Astrocyte (in vitro differentiated cells and primary cell): ENCODE measurements around the gene MICAL2. TPM values are rescaled to one million over a fixed set of nuclear protein-coding genes. Genes with fewer than 3 reads are reported as not detected.

Experiments
- DNase-seq: peaks from one replicate; pipeline ENCODE4 v3.0.0-alpha.2; 2010; ENCODE audit warnings: low read depth
- FAIRE-seq: peaks from 2 replicates; lab custom pipeline; 2011; peaks lifted over from hg19 to GRCh38; lab: Jason Lieb, UNC
- H2AFZ ChIP-seq: 2 replicates; pipeline ENCODE4 v1.6.0; 2012; ENCODE audit warnings: low read depth, low read length, inconsistent platforms
- H3K27ac ChIP-seq: 2 replicates; pipeline ENCODE4 v1.5.1; 2011; ENCODE audit warnings: low read depth, low read length, inconsistent platforms
- H3K27me3 ChIP-seq: 2 replicates; pipeline ENCODE4 v1.6.0; 2011; ENCODE audit warnings: low read length, inconsistent platforms; ENCODE audit not compliant: insufficient read depth
- H3K36me3 ChIP-seq: 2 replicates; pipeline ENCODE4 v1.5.1; 2011; ENCODE audit warnings: low read length, inconsistent platforms; ENCODE audit not compliant: insufficient read depth
- H3K4me1 ChIP-seq: 2 replicates; pipeline ENCODE4 v1.5.1; 2011; ENCODE audit warnings: low read length, inconsistent platforms; ENCODE audit not compliant: insufficient read depth
- H3K4me2 ChIP-seq: 2 replicates; pipeline ENCODE4 v1.6.0; 2012; ENCODE audit warnings: low read length, inconsistent platforms
- H3K4me3 ChIP-seq: 2 replicates; pipeline ENCODE4 v1.5.1; 2011; ENCODE audit warnings: low read depth, mild to moderate bottlenecking, low read length, inconsistent platforms; ENCODE audit not compliant: insufficient read depth
- H3K79me2 ChIP-seq: 2 replicates; pipeline ENCODE4 v1.6.0; 2012; ENCODE audit warnings: mild to moderate bottlenecking, low read length, inconsistent platforms; ENCODE audit not compliant: insufficient read depth
- H3K9ac ChIP-seq: 2 replicates; pipeline ENCODE4 v1.6.0; 2012; ENCODE audit warnings: mild to moderate bottlenecking, low read length, inconsistent platforms
- H3K9me3 ChIP-seq: 2 replicates; pipeline ENCODE4 v1.5.1; 2012; ENCODE audit warnings: low read depth, mild to moderate bottlenecking, low read length, inconsistent platforms; ENCODE audit not compliant: insufficient read depth
- H4K20me1 ChIP-seq: 2 replicates; pipeline ENCODE4 v1.6.0; 2012; ENCODE audit warnings: low read length, inconsistent platforms; ENCODE audit not compliant: insufficient read depth
- H3K27ac Mint-ChIP-seq: one replicate; pipeline ENCODE4 v1.8.0; 2021; ENCODE audit warnings: mild to moderate bottlenecking, mixed read lengths; ENCODE audit not compliant: unreplicated experiment
- H3K27me3 Mint-ChIP-seq: one replicate; pipeline ENCODE4 v1.8.0; 2021; ENCODE audit warnings: low read depth, mixed read lengths; ENCODE audit not compliant: unreplicated experiment
- H3K36me3 Mint-ChIP-seq: one replicate; pipeline ENCODE4 v1.8.0; 2021; ENCODE audit warnings: low read depth, mixed read lengths; ENCODE audit not compliant: unreplicated experiment
- H3K4me1 Mint-ChIP-seq: one replicate; pipeline ENCODE4 v1.8.0; 2021; ENCODE audit warnings: low read depth, mixed read lengths; ENCODE audit not compliant: unreplicated experiment
- H3K4me3 Mint-ChIP-seq: one replicate; pipeline ENCODE4 v1.8.0; 2021; ENCODE audit warnings: mild to moderate bottlenecking, moderate library complexity, mixed read lengths; ENCODE audit not compliant: unreplicated experiment
- H3K9me3 Mint-ChIP-seq: one replicate; pipeline ENCODE4 v1.8.0; 2021; ENCODE audit warnings: mild to moderate bottlenecking, mixed read lengths; ENCODE audit not compliant: unreplicated experiment
- CTCF ChIP-seq: IDR thresholded peaks from 2 replicates; pipeline ENCODE4 v1.5.1; 2011; ENCODE audit warnings: low read depth, mild to moderate bottlenecking, inconsistent platforms, low read length, moderate library complexity; ENCODE audit not compliant: insufficient read depth
- EZH2 ChIP-seq: IDR thresholded peaks from 2 replicates; pipeline ENCODE4 v1.6.1; 2012; ENCODE audit warnings: mild to moderate bottlenecking, low read length, inconsistent platforms; ENCODE audit not compliant: insufficient read depth
- total RNA-seq: library from RNA; stranded (reverse); gene quantifications from 2 replicates; pipeline ENCODE4 v1.2.1, GENCODE V29; 2021

The MICAL2 gene
- total RNA-seq, 1 donor from 2014 or later = 357 TPM

GRCh38 chr11:12070446-12071267 lies 39.7 kb upstream of the MICAL2 start:
- Histone ChIP-seq H3K4me1 (peaks cover 37% of the 10 kb centered on the region), H3K27ac (no peak overlapping the region), H4K20me1 (no peaks in the 10 kb centered on the region), H3K9me3 (peaks cover 4% of the 10 kb centered on the region), H3K27me3 (no peaks in the 10 kb centered on the region), H3K79me2 (no peaks in the 10 kb centered on the region), H3K36me3 (no peaks in the 10 kb centered on the region), H2AFZ (no peak overlapping the region), H3K4me2 (no peak overlapping the region), H3K4me3 (no peak overlapping the region), H3K9ac (no peak overlapping the region)
- H3K36me3 Mint-ChIP-seq = peaks cover 4% of the 10 kb centered on the region
- H3K27ac Mint-ChIP-seq = no peak overlapping the region
- H3K9me3 Mint-ChIP-seq = peaks cover 13% of the 10 kb centered on the region
- TF ChIP-seq EZH2 = no peak
- no peak for TF ChIP-seq CTCF
- no peak overlapping the region for H3K4me3 Mint-ChIP-seq
- peaks cover 31% of the 10 kb centered on the region for H3K4me1 Mint-ChIP-seq
- DNase-seq = no peak
- H3K27me3 Mint-ChIP-seq = no peaks in the 10 kb centered on the region
- FAIRE-seq = no peak

- H3K36me3 ChIP-seq = no peaks in the 10 kb centered on the region
- Mint-ChIP-seq H3K27me3 (no peaks in the 10 kb centered on the region), H3K36me3 (peaks cover 4% of the 10 kb centered on the region), H3K9me3 (peaks cover 16% of the 10 kb centered on the region), H3K27ac (no peak overlapping the region), H3K4me1 (peaks cover 31% of the 10 kb centered on the region), H3K4me3 (no peak overlapping the region)
- H3K4me2 ChIP-seq = no peak overlapping the region
- DNase-seq (no peak), FAIRE-seq (no peak)
- H3K79me2 ChIP-seq = no peaks in the 10 kb centered on the region
- no peaks in the 10 kb centered on the region for H3K27me3 ChIP-seq
- no peak overlapping the region for H3K9ac ChIP-seq
- peaks cover 35% of the 10 kb centered on the region for H3K4me1 ChIP-seq
- peaks cover 4% of the 10 kb centered on the region for H3K9me3 ChIP-seq
- TF ChIP-seq EZH2 (no peak), CTCF (no peak)
- no peak overlapping the region for H3K27ac ChIP-seq
- H3K4me3 ChIP-seq = no peak overlapping the region
- no peaks in the 10 kb centered on the region for H4K20me1 ChIP-seq
- no peak overlapping the region for H2AFZ ChIP-seq
These were observed 38.8 kb upstream of the MICAL2 start for GRCh38 chr11:12071574-12071973.

- H3K27me3 Mint-ChIP-seq = no peaks in the 10 kb centered on the region
- peaks cover 35% of the 10 kb centered on the region for H3K4me1 ChIP-seq
- H3K4me1 Mint-ChIP-seq = peaks cover 31% of the 10 kb centered on the region
- DNase-seq (no peak), FAIRE-seq (no peak)
- H3K9ac ChIP-seq = no peak overlapping the region
- H3K9me3 ChIP-seq = peaks cover 4% of the 10 kb centered on the region
- no peaks in the 10 kb centered on the region for H3K27me3 ChIP-seq
- no peak overlapping the region for H3K4me2 ChIP-seq
- H3K27ac ChIP-seq = no peak overlapping the region
- H3K4me3 Mint-ChIP-seq = no peak overlapping the region
- H4K20me1 ChIP-seq = no peaks in the 10 kb centered on the region
- no peak overlapping the region for H2AFZ ChIP-seq
- H3K36me3 ChIP-seq = no peaks in the 10 kb centered on the region
- H3K9me3 Mint-ChIP-seq = peaks cover 16% of the 10 kb centered on the region
- peaks cover 4% of the 10 kb centered on the region for H3K36me3 Mint-ChIP-seq
- H3K4me3 ChIP-seq = no peak overlapping the region
- TF ChIP-seq EZH2 (no peak), CTCF (no peak)
- no peak overlapping the region for H3K27ac Mint-ChIP-seq
- no peaks in the 10 kb centered on the region for H3K79me2 ChIP-seq
These were observed 37.0 kb upstream of the MICAL2 start for GRCh38 chr11:12073436-12073835.
